Cardiac muscle cell (in vitro differentiated cells and primary cell): ENCODE results near the gene LRRC32. TPM values are rescaled to one million over a fixed set of nuclear protein-coding genes. Genes with fewer than 3 reads are reported as not detected.
"Not testable (repeated sequence)": the region's sequence is repeated elsewhere in the genome, so short reads cannot be mapped to it uniquely, and the experiment has no call there.

Source experiments
- DNase-seq, 2 donors: peaks; one replicate each; pipeline versions ENCODE4 v3.0.0 to v3.0.0-alpha.2; 2010 to 2017; ENCODE audit warnings: low read depth in 1 of 2, low spot score in 1 of 2
- H3K27ac ChIP-seq: fragments of 200-600 bp; sonication (generic); 2 replicates; pipeline ENCODE4 v1.5.1; 2016
- H3K27me3 ChIP-seq: fragments of 200-600 bp; sonication (generic); 2 replicates; pipeline ENCODE4 v1.6.0; 2016; ENCODE audit warnings: control low read depth
- H3K36me3 ChIP-seq: fragments of 200-600 bp; sonication (generic); 2 replicates; pipeline ENCODE4 v1.5.1; 2016; ENCODE audit warnings: control low read depth
- H3K4me1 ChIP-seq: fragments of 200-600 bp; sonication (generic); 2 replicates; pipeline ENCODE4 v1.8.1; 2017; ENCODE audit warnings: low read depth, mild to moderate bottlenecking, mixed run types
- H3K4me3 ChIP-seq: fragments of 200-600 bp; sonication (generic); 2 replicates; pipeline ENCODE4 v1.5.1; 2016; ENCODE audit warnings: mild to moderate bottlenecking
- H3K9me3 ChIP-seq: fragments of 200-600 bp; sonication (generic); 2 replicates; pipeline ENCODE4 v1.5.1; 2017; ENCODE audit warnings: low read depth, mild to moderate bottlenecking, control low read depth
- polyA plus RNA-seq: library from polyadenylated mRNA; unstranded; fragments of >200 nt; fragmentation: Nextera tagmentation; extraction: Ambion mirVana; gene quantifications from 2 replicates; pipeline ENCODE4 v1.2.1, GENCODE V29; 2016
- total RNA-seq: library from RNA; depleted of rRNA; stranded (reverse); fragments of >200 nt; gene quantifications from 2 replicates; pipeline ENCODE4 v1.2.3, GENCODE V29; 2016
- TF ChIP-seq, protein P1 (sequence below): IDR thresholded peaks from 2 replicates; pipeline ENCODE4 v1.5.1; 2012; ENCODE audit warnings: low read depth, mild to moderate bottlenecking, low read length

Gene LRRC32
- total and polyA plus RNA-seq, 2 experiments from 2014 or later, result 6.3 to 21.8 TPM

- H3K4me3 ChIP-seq, result no peak overlapping the region
- H3K4me1 ChIP-seq, result peaks cover 39% of the 10 kb centered on the region
- DNase-seq, result peak in 1 of 2 donors; percentile 41
- H3K27me3 ChIP-seq, result no peaks in the 10 kb centered on the region
- no peaks in the 10 kb centered on the region for H3K9me3 ChIP-seq
- TF ChIP-seq, protein P1, sequence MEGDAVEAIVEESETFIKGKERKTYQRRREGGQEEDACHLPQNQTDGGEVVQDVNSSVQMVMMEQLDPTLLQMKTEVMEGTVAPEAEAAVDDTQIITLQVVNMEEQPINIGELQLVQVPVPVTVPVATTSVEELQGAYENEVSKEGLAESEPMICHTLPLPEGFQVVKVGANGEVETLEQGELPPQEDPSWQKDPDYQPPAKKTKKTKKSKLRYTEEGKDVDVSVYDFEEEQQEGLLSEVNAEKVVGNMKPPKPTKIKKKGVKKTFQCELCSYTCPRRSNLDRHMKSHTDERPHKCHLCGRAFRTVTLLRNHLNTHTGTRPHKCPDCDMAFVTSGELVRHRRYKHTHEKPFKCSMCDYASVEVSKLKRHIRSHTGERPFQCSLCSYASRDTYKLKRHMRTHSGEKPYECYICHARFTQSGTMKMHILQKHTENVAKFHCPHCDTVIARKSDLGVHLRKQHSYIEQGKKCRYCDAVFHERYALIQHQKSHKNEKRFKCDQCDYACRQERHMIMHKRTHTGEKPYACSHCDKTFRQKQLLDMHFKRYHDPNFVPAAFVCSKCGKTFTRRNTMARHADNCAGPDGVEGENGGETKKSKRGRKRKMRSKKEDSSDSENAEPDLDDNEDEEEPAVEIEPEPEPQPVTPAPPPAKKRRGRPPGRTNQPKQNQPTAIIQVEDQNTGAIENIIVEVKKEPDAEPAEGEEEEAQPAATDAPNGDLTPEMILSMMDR, result no peak
- no peaks in the 10 kb centered on the region for H3K36me3 ChIP-seq
- H3K27ac ChIP-seq, result peak overlapping the region; percentile 84
These were observed 60.7 kb downstream of the LRRC32 start for GRCh38 chr11:76609736-76610370.

GRCh38 chr11:76608879-76609460, 61.6 kb downstream of the LRRC32 start:
- not testable (repeated sequence) for H3K4me3 ChIP-seq, H3K27me3 ChIP-seq, H3K9me3 ChIP-seq, H3K36me3 ChIP-seq, DNase-seq
- H3K4me1 ChIP-seq, result peaks cover 45% of the 10 kb centered on the region
- peak overlapping the region; percentile 84 for H3K27ac ChIP-seq

GRCh38 chr11:76608228-76608627, 62.3 kb downstream of the LRRC32 start:
- peaks cover 45% of the 10 kb centered on the region for H3K4me1 ChIP-seq
- H3K27me3 ChIP-seq, H3K9me3 ChIP-seq, H3K36me3 ChIP-seq, DNase-seq, H3K27ac ChIP-seq, H3K4me3 ChIP-seq: not testable (repeated sequence)

Other genes with a start within 250 kb of the LRRC32 start
- 34.4 and 74.4 TPM in 2 replicates for gene EMSY, start 225.7 kb downstream of the LRRC32 start, total RNA-seq
- gene EMSY, start 225.7 kb downstream of the LRRC32 start, polyA plus RNA-seq, result 16.2 and 24.3 TPM in 2 replicates
- 33.4 and 44.7 TPM in 2 replicates for gene TSKU, start 112.6 kb upstream of the LRRC32 start, total RNA-seq
- gene TSKU, start 112.6 kb upstream of the LRRC32 start, polyA plus RNA-seq, result 33.6 and 35.9 TPM in 2 replicates
- gene ACER3, start 190.2 kb upstream of the LRRC32 start, total RNA-seq, result 5.6 and 7.3 TPM in 2 replicates
- 9.8 and 13.4 TPM in 2 replicates for gene ACER3, start 190.2 kb upstream of the LRRC32 start, polyA plus RNA-seq